Measurements from ENCODE around the gene FOXK1.
A peak's percentile ranks its signal among the peaks of the same experiment; 100 is the strongest.

FOXK1 gene

GRCh38 chr7:4775250-4775847 is 93.3 kb downstream of the FOXK1 start, which contains the start of gene AP5Z1:
Gene AP5Z1 (plus strand): TSS chr7:4775623. CDS start chr7:4775716, 93 bp downstream.
- no peaks in the 10 kb centered on the region for H3K4me1 ChIP-seq (ENCODE audit: insufficient read depth, low read length)
- H3K27ac ChIP-seq (ENCODE audit: low read length) = peak within 1 kb of the TSS; percentile 79
- no peaks in the 10 kb centered on the region for H3K27me3 ChIP-seq (ENCODE audit: insufficient read depth, low read length)
- H3K4me3 ChIP-seq (ENCODE audit: low read length) = peak within 1 kb of the TSS; percentile 83
- H3K9me3 ChIP-seq (ENCODE audit: insufficient read depth, low read depth, low read length) = no peaks in the 10 kb centered on the region
- no peaks in the 10 kb centered on the region for H3K36me3 ChIP-seq (ENCODE audit: insufficient read depth, low read depth, low read length)
- peak within 1 kb of the TSS; percentile 86 for H3K9ac ChIP-seq (ENCODE audit: low read depth, low read length)

- no peaks in the 10 kb centered on the region for H3K36me3 ChIP-seq (ENCODE audit: insufficient read depth, low read depth, low read length)
- H3K4me3 ChIP-seq (ENCODE audit: low read length) = peak overlapping the region; percentile 83
- H3K9ac ChIP-seq (ENCODE audit: low read depth, low read length) = peak overlapping the region; percentile 86
- no peaks in the 10 kb centered on the region for H3K4me1 ChIP-seq (ENCODE audit: insufficient read depth, low read length)
- no peaks in the 10 kb centered on the region for H3K9me3 ChIP-seq (ENCODE audit: insufficient read depth, low read depth, low read length)
- H3K27ac ChIP-seq (ENCODE audit: low read length) = no peak overlapping the region
- no peaks in the 10 kb centered on the region for H3K27me3 ChIP-seq (ENCODE audit: insufficient read depth, low read length)
Observed at GRCh38 chr7:4775848-4776623, 93.9 kb downstream of the FOXK1 start.

GRCh38 chr7:4779118-4779517 is 97.0 kb downstream of the FOXK1 start:
- Histone ChIP-seq H3K27ac (ENCODE audit: low read length) (no peak overlapping the region), H3K4me3 (ENCODE audit: low read length) (no peak overlapping the region), H3K36me3 (ENCODE audit: insufficient read depth, low read depth, low read length) (peaks cover 12% of the 10 kb centered on the region), H3K27me3 (ENCODE audit: insufficient read depth, low read length) (no peaks in the 10 kb centered on the region), H3K9me3 (ENCODE audit: insufficient read depth, low read depth, low read length) (no peaks in the 10 kb centered on the region), H3K4me1 (ENCODE audit: insufficient read depth, low read length) (no peaks in the 10 kb centered on the region), H3K9ac (ENCODE audit: low read depth, low read length) (no peak overlapping the region)

- Histone ChIP-seq H3K36me3 (ENCODE audit: insufficient read depth, low read depth, low read length) (peaks cover 12% of the 10 kb centered on the region), H3K27ac (ENCODE audit: low read length) (no peak overlapping the region), H3K9me3 (ENCODE audit: insufficient read depth, low read depth, low read length) (no peaks in the 10 kb centered on the region), H3K9ac (ENCODE audit: low read depth, low read length) (no peak overlapping the region), H3K27me3 (ENCODE audit: insufficient read depth, low read length) (no peaks in the 10 kb centered on the region), H3K4me1 (ENCODE audit: insufficient read depth, low read length) (no peaks in the 10 kb centered on the region), H3K4me3 (ENCODE audit: low read length) (no peak overlapping the region)
Observed at GRCh38 chr7:4781366-4782069, 99.4 kb downstream of the FOXK1 start.

- Histone ChIP-seq H3K27me3 (ENCODE audit: insufficient read depth, low read length) (no peaks in the 10 kb centered on the region), H3K9ac (ENCODE audit: low read depth, low read length) (no peak overlapping the region), H3K9me3 (ENCODE audit: insufficient read depth, low read depth, low read length) (no peaks in the 10 kb centered on the region), H3K4me3 (ENCODE audit: low read length) (no peak overlapping the region), H3K36me3 (ENCODE audit: insufficient read depth, low read depth, low read length) (peaks cover 12% of the 10 kb centered on the region), H3K4me1 (ENCODE audit: insufficient read depth, low read length) (no peaks in the 10 kb centered on the region), H3K27ac (ENCODE audit: low read length) (no peak overlapping the region)
Observed at GRCh38 chr7:4782333-4783291, 100.5 kb downstream of the FOXK1 start.

- Histone ChIP-seq H3K36me3 (ENCODE audit: insufficient read depth, low read depth, low read length) (peaks cover 12% of the 10 kb centered on the region), H3K27ac (ENCODE audit: low read length) (no peak overlapping the region)
Observed at GRCh38 chr7:4783292-4783652, 101.2 kb downstream of the FOXK1 start.

GRCh38 chr7:4783762-4784351 is 101.8 kb downstream of the FOXK1 start:
- Histone ChIP-seq H3K36me3 (ENCODE audit: insufficient read depth, low read depth, low read length) (peaks cover 12% of the 10 kb centered on the region), H3K4me1 (ENCODE audit: insufficient read depth, low read length) (no peaks in the 10 kb centered on the region), H3K9ac (ENCODE audit: low read depth, low read length) (no peak overlapping the region), H3K9me3 (ENCODE audit: insufficient read depth, low read depth, low read length) (no peaks in the 10 kb centered on the region), H3K27me3 (ENCODE audit: insufficient read depth, low read length) (no peaks in the 10 kb centered on the region), H3K4me3 (ENCODE audit: low read length) (no peak overlapping the region), H3K27ac (ENCODE audit: low read length) (no peak overlapping the region)

More at GRCh38 chr7:4783292-4783652, 101.2 kb downstream of the FOXK1 start:
- H3K4me1 ChIP-seq (ENCODE audit: insufficient read depth, low read length) = no peaks in the 10 kb centered on the region
- no peaks in the 10 kb centered on the region for H3K27me3 ChIP-seq (ENCODE audit: insufficient read depth, low read length)
- H3K9ac ChIP-seq (ENCODE audit: low read depth, low read length) = no peak overlapping the region
- no peak overlapping the region for H3K4me3 ChIP-seq (ENCODE audit: low read length)
- no peaks in the 10 kb centered on the region for H3K9me3 ChIP-seq (ENCODE audit: insufficient read depth, low read depth, low read length)

GRCh38 chr7:4784799-4785198 is 102.7 kb downstream of the FOXK1 start:
- H3K27ac ChIP-seq (ENCODE audit: low read length) = no peak overlapping the region
- H3K4me3 ChIP-seq (ENCODE audit: low read length) = no peak overlapping the region
- no peak overlapping the region for H3K9ac ChIP-seq (ENCODE audit: low read depth, low read length)
- H3K4me1 ChIP-seq (ENCODE audit: insufficient read depth, low read length) = no peaks in the 10 kb centered on the region
- H3K36me3 ChIP-seq (ENCODE audit: insufficient read depth, low read depth, low read length) = peaks cover 12% of the 10 kb centered on the region
- H3K27me3 ChIP-seq (ENCODE audit: insufficient read depth, low read length) = no peaks in the 10 kb centered on the region
- H3K9me3 ChIP-seq (ENCODE audit: insufficient read depth, low read depth, low read length) = no peaks in the 10 kb centered on the region

GRCh38 chr7:4785371-4785770 is 103.3 kb downstream of the FOXK1 start:
- H3K27me3 ChIP-seq (ENCODE audit: insufficient read depth, low read length) = no peaks in the 10 kb centered on the region
- no peak overlapping the region for H3K4me3 ChIP-seq (ENCODE audit: low read length)
- H3K9ac ChIP-seq (ENCODE audit: low read depth, low read length) = no peak overlapping the region
- no peaks in the 10 kb centered on the region for H3K9me3 ChIP-seq (ENCODE audit: insufficient read depth, low read depth, low read length)
- peaks cover 12% of the 10 kb centered on the region for H3K36me3 ChIP-seq (ENCODE audit: insufficient read depth, low read depth, low read length)
- H3K4me1 ChIP-seq (ENCODE audit: insufficient read depth, low read length) = no peaks in the 10 kb centered on the region
- H3K27ac ChIP-seq (ENCODE audit: low read length) = no peak overlapping the region

- Histone ChIP-seq H3K9me3 (ENCODE audit: insufficient read depth, low read depth, low read length) (no peaks in the 10 kb centered on the region), H3K4me1 (ENCODE audit: insufficient read depth, low read length) (no peaks in the 10 kb centered on the region), H3K27ac (ENCODE audit: low read length) (no peak overlapping the region), H3K9ac (ENCODE audit: low read depth, low read length) (no peak overlapping the region), H3K4me3 (ENCODE audit: low read length) (no peak overlapping the region), H3K27me3 (ENCODE audit: insufficient read depth, low read length) (no peaks in the 10 kb centered on the region), H3K36me3 (ENCODE audit: insufficient read depth, low read depth, low read length) (peaks cover 12% of the 10 kb centered on the region)
Observed at GRCh38 chr7:4786015-4786414, 103.9 kb downstream of the FOXK1 start.

- Histone ChIP-seq H3K27ac (ENCODE audit: low read length) (no peak overlapping the region), H3K36me3 (ENCODE audit: insufficient read depth, low read depth, low read length) (no peaks in the 10 kb centered on the region; the same call in none of the 2 replicates), H3K9ac (ENCODE audit: low read depth, low read length) (no peak overlapping the region), H3K4me1 (ENCODE audit: insufficient read depth, low read length) (no peaks in the 10 kb centered on the region), H3K4me3 (ENCODE audit: low read length) (no peak overlapping the region), H3K9me3 (ENCODE audit: insufficient read depth, low read depth, low read length) (no peaks in the 10 kb centered on the region), H3K27me3 (ENCODE audit: insufficient read depth, low read length) (no peaks in the 10 kb centered on the region)
Observed at GRCh38 chr7:4787541-4787940, 105.4 kb downstream of the FOXK1 start.

Measured in iPS-20b (cell line).